NK-92 (cell line): ENCODE results near the gene LRRC8C.
"Not testable (repeated sequence)": the region's sequence is repeated elsewhere in the genome, so short reads cannot be mapped to it uniquely, and the experiment has no call there.

ENCODE experiments used
- DNase-seq: peaks from one replicate; lab custom pipeline; 2025; ENCODE audit not compliant: unreplicated experiment; lab: John Stamatoyannopoulos, UW

LRRC8C gene

DNA sequence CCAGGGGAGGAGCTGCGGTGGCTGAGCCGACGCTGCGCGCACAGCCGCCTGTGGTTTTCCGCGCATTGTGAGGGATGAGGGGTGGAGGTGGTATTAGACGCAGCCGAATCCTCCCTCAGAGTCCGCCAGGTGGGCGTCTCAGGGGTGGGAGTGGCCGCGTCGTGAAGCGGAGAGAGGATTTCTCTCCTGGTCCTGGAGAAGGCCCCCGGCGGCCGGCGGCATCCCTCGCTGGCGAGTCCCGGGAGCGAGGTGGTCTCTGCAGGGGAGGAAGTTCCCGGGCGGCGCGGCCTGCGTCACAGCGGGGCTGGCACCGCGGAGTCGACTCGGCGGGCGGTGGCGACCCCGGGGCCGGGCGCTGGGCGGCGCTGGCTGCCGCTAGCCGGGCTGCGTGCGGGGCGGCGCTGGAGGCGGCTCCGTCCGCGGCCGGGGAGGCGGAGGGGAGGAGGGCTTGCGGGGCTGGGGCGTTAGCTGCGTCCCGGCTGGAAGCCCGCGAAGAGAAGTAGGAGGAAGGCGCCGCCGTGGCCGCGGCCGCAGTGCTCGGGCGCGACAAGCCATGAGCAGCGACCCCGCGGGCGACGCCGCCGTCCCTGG is at the start of gene LRRC8C:
LRRC8C (plus strand) TSS at position 464 of the 591 bp plus-strand sequence. CDS start 53,354 bp downstream, outside the sequence.
- DNase-seq, result no peak

DNA sequence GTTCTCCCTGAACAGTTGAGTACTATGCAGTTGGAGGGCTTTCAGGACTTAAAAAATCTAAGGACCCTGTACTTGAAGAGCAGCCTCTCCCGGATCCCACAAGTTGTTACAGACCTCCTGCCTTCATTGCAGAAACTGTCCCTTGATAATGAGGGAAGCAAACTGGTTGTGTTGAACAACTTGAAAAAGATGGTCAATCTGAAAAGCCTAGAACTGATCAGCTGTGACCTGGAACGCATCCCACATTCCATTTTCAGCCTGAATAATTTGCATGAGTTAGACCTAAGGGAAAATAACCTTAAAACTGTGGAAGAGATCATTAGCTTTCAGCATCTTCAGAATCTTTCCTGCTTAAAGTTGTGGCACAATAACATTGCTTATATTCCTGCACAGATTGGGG is 48.7 kb upstream of the LRRC8C start:
- no peak for DNase-seq

DNA sequence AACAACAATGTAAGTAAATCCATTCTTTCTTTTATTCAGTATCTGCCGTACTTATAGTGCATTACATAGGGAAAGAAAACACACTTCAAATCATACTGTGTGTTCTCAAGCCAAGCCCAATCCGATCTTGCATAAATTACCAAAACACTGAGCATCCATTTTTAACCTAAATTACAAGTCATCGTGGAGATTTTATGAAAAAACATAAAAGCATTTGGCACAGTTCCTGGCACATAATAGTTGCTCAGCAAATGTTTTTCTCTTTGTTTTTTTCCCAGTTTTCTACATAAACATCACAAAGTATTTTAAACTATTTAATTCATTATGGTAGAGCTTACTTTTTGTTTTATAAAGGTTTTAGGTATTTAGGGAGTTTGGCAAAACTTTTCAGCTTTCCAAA is 48.1 kb upstream of the LRRC8C start:
- DNase-seq, result no peak

DNA sequence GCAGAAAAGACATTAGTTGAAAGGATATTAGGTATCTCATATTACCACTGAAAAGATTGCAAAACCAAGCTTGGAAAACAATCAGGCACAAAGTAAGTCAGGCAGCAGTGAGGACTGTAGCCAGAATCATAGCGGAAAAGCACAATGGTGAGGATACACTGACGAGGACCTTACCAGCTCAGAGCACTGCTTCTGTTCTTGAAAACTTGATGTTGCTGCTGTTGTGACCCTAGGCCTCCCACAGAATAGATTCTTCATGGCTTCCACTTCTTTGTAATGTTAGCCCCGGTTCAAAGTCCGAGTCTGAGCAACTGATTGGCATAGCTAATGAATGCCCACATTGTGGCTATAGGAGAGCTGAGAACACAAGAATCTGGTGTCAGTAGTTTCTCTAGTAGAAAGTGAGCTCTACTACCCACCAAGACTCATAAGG is 45.2 kb upstream of the LRRC8C start:
- DNase-seq, result no peak

DNA sequence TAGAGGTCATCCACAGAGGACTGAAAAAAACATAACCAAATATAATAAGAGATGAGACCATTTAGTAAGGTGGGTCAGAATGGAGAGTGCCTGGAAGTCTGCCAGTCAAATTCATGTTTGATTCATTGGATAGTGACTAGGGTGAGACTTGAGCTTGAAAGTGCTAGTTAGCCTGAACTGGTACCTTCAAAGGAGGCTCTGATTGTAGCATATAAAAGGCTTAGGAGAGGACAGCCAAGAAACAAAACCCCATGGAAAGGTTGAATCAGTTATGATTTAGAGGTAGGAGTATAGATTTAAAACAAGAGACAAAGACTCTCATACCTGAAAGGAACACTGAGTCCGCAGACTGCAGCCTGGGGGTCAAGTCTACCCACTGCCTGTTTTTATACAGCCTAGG is 44.4 kb upstream of the LRRC8C start:
- no peak for DNase-seq

DNA sequence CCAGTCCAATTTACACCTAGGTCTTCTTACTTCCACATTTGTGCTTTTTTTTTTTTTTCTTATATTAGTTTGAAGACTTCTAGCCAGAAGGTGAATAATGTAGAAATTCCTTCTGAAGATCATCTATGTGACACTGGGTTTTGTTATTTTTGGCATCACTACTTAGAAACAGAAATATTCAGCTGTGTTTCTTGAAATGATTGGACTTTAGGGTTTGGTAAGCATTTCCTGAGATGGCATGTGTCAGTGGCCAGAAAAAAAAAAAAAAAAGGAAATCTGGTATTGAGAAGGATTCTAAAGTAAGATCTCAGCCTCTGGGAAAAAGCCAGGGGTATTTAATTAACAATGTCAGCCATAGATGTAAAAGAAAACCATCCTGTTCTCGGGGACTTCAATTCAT is 43.4 kb upstream of the LRRC8C start:
- DNase-seq, result no peak

DNA sequence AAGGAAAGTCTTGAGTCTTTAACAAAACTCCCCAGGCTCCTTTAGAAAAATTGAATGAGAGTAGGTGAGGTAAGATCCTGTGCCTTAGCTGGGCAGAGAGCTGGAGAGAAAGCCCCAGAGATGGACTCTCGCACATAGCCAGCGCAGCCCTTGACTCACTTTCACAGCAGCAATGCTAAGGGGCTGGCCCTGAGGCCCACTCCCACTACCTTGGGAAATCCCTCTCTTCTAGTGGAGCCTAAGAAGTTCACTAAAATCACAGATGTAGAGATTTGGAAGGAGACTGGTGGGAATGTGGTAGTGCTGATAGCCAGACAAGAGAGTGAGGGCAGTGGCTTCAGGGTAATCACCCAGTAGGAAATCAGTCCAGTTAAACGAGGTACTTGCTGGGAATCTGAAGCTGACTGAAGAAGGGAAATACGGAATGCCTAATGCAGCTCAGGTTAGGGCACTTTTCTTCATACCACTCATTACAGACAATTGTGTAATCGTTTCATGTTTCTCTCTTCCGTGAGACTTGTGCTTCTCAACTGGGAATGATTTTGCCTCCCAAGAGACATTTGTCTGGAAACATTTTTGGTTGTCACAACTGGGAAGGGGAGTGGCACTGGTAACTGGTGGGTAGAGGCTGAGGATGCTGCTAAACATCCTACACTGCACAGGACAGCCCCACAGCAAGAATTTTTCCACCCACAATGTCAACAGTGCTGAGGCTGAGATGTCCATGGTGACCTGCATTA is 42.4 kb upstream of the LRRC8C start:
- no peak for DNase-seq

DNA sequence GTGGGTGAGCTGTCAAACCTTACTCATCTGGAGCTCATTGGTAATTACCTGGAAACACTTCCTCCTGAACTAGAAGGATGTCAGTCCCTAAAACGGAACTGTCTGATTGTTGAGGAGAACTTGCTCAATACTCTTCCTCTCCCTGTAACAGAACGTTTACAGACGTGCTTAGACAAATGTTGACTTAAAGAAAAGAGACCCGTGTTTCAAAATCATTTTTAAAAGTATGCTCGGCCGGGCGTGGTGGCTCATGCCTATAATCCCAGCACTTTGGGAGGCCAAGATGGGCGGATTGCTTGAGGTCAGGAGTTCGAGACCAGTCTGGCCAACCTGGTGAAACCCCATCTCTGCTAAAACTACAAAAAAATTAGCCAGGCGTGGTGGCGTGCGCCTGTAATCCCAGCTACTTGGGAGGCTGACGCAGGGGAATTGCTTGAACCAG is 40.0 kb upstream of the LRRC8C start:
- not testable (repeated sequence) for DNase-seq

DNA sequence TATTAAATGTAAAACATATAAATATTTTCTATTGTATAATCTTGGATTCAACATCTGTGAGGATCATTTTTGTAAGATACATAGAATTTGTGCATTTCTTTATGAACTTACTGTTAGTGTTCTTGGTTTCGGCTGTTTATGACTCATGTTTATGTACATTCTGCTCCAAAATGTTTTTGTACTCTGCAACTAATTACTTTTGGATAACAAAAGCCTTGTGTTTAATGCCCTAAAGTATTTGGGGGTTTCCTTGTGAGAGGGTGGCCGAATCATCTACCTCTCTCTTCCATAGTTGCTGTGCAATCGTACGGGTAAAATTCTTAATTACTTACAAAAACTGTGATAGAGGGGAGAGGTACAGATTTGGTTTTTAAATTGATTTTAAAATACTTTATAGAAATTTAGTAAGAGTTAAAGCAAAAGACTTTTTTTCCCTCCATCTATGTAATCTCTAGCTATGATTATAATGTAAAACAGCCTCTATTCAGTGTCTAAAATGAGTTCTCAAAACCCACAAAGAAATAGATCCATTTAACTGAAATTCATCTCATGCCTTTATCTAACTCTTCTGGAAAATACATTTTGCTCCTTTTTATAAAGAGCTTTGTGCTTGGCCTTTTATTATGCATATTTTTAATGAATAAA is 38.7 kb upstream of the LRRC8C start:
- DNase-seq, result no peak

DNA sequence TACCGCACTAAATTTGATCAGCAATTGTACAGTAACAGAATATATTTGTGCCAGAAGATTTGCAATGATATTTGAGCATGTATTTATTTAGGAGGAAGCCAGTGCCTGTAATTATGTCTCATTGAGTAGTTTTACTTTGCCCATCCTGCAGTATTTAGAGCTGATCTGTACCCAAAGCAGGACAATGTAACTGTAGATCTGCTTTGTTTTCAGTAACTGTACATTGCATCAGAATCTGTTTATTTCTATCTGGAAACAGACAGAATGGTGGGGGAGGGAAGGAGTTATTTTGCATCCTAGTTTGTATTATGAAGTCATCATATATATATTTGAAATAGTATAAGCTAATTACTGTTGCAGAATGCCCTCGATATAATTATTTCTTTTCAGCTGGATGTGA is 36.2 kb upstream of the LRRC8C start:
- no peak for DNase-seq

DNA sequence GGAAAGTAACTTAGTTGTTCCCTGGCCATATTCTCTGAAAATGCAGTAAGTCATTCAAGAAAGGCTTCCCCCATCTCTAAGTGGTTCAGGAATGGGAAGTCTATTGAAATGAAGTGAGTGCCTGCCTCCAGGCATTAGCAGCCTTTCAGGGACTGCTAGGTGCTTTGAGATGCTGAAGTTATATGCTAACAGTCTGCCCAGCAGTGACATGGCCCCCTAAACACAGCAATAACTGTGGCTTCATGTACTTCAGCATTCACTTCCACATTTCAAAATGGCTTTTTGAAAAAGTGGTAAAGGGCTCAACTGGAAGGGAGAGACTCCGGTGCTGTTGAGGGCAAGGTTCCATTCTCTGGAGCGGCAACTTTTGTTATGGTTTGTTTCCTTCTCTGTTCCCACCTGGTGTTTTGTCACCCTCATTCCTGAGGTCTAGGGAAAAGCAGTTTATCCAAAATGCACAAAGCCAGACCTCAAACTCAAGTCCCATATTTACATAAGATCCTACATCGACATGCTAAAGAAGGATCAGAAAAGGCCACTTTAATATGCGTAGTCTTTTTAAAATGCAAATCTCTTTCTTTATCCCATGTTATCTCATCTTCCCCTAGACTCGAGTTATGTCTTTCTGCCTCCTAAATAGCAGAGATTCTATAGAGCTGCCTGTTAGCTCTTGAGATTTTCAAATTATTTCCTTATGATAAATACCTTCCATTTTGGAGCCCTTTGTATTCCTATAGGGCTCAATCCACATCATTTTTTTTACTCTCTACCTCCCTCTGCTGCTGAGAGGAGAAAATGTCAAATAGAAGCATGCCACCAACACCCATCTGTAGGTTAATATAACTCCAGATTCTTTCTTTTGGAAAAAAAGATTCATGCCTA is 34.2 kb upstream of the LRRC8C start:
- DNase-seq, result no peak

DNA sequence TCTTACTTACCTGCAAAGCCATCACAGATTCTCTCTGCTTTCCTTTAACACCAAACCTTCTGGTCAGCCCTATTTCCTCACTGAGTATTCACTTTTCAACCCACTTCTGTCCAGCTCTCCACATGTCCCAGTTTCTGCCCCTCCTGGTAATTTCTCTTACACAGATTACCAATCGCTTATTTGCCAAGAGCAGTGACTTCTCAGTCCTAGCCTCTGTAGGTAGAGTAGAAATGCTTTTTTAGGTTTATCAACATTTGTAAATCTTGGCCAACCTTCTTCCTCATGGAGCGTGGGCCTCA is 33.6 kb upstream of the LRRC8C start:
- no peak for DNase-seq

DNA sequence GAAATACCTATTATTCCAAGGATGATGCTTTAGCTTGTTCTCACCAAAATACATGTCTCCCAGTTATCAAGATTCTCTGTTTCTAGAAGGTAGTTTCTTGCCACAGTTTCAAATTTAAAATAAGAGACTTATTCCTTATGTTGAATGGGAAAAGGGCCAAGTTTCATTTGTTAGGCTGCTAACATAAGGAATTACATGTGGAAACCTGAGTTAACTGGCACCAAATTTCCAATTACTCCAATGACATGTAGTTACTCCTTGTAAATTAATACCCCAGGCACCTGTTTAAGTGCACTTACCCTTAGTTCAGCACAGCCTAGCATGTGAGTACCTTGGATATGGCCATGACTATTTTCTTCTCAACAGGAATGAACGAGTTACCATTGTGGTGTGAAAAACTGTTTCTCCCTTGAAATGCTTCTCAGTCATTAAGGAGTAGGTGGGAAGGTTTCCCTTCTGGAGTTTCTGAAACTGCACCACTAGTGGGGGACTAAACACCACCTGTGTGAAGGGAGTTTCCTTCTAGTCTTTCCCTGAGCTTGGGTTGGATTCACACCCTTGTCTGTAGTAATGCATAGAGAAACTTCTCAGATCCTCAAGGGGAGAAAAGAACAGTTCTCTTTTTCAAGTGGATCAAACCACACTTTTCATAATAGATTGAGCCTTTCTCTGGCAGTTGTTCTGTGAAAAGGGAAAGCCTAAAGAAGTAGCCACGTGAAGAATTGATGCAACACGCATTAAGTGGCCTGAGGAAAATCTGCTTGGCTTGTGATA is 32.3 kb upstream of the LRRC8C start:
- DNase-seq, result no peak

DNA sequence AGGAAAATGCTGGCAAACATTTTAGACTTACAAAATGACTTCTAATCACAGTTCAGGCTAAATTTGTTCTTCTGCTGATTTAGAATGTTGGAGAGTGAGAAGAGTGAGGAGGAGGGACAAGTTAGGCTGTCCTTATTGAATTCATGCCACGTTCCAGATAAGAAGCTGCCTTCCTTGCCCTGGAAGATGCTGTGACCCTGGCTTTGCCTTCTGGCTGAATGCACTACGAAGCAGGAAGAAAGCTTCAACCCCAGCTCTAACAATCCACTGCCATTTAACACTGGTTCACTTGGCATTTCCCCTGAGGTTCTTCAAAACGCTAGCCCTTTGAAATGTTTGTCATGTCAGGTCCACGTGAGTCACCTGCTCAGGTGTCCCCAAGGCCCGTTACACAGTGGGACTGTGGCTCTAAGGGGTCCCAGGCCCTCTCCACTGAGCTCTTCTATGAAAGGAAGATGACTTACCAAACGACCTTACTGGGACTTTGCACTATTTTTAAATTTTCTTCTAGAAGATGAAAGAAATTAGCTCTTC is 30.0 kb upstream of the LRRC8C start:
- DNase-seq, result no peak

DNA sequence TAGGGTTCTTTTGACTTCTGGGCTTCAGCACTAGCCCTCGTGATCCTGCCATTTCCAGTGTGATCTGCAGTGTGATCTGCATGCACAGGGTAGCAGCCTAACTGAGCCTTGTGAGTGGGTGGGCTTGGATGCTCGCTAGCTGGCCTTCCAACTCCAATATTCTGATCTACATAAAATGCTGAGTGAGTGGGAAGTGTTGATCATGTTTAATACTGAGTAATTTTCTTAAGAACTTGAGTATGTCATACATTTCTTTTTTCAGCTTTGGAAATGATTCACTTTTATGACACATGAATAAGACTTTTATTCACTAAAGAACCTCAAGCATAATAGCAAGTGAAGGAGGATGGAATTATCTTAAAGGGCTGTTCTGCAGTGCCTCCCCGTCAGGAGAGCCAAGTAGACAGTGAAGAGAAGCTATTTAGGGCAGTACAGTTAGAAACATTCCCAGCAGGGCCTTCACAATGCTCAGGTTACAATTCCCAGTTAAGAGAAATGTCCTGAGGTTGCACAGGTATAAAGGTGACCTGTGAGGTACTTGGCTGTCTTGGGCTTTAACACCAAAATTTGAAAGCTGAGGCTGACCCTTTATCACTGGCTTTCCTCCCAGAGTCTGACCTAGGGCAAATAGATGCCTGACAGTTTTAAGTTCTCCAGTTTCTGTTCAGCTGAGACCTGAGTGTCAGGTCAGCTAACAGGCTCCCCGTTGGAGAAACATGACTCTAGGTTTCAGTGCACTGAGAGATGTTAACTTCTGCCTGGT is 29.1 kb upstream of the LRRC8C start:
- no peak for DNase-seq

DNA sequence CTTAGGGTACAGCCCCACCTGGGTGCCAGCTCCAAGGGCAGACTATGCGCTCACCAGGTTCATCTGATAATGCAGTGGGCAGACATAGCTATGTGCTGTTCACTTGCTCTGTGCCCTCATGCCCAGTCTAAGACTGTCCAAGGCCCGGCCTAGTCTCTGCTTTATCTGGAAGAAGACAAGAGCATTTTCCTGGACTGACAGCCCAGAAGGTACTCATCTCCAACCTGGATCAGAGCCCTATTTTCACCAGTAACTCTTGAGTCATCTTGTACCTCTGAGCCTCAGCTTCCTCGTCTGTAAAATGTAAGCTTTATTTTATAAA is 28.5 kb upstream of the LRRC8C start:
- DNase-seq, result no peak

DNA sequence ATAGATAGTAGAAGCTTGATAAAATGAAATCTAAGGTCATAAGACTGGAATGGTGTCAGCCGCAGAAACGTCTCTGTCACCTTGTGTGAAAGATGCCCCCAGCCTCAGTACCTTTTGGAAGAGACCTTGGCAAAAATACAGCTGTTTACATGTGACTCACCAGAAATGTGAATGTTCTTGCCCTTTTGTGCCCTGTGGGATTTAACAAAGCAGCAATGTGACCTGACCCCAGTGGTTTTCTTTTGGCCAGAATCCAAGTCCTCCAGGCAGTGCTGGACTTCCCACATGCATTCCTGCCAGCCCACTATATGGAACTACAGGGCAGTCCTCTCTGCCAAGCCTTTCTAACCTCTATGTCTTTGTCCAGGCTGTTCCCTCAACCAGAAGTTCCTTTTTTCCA is 27.2 kb upstream of the LRRC8C start:
- DNase-seq, result no peak

DNA sequence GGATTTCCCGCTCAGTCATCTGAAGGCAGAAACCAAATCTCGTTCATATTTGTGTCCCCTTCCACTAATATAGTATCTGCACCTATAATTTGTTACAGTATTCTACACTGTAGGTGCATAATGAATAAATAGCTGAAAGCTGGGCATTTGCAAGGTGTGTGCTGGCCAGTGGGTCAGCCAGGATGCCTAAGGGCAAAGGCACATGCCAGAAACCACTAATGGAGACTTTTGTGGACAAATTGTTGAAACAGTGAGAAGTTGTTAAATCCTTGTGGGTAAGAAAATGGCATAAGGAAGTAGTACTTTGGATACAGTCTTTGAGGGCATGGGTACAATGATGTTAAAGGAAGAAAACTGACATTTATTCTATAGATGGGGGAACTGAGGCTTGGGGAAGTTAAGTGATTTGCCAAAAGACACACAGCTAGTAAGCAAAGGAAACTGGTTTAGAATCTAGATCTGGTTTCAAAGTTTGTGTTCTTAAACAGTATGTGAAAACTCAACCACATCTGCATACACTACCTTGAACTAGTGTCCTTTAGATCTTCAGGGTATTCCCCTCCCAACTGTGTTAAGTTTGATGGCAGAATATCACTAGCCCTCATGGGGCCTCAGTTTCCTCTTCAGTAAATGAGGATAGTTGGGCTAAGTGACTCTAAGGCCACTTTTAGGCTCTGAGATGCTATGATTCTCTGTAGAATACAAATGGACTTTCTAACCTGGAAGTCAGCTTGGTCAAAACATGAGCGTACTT is 26.5 kb upstream of the LRRC8C start:
- DNase-seq, result no peak

DNA sequence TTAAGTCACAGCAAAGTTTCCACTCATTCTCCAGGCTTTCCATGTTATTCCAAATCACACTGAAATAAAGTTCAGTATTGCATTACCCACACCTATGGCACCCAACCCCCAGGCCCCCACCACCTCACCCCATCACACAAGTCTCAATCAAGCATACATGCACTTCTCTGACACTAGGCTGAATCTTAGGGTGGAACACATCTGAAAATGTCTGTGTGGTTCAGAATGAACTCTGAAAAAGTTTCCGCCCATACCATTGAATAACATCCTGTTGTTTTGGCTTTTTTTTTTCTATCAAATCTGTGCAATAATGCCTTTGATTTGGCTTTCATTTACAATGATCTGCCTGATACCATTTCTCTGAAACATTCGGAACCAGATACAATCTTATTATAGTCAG is 25.8 kb upstream of the LRRC8C start:
- DNase-seq, result no peak
